GM21526 (cell line): ENCODE measurements around the gene CCDC33.

Experiments
- ATAC-seq: cut with Tn5 transposase; IDR thresholded peaks from one replicate; pipeline ENCODE4 v1.9.1; 2021; ENCODE audit warnings: moderate library complexity; ENCODE audit not compliant: unreplicated experiment, low FRiP score

The CCDC33 gene

GRCh38 chr15:74305687-74306086 is 69.6 kb downstream of the CCDC33 start:
- ATAC-seq: no peak

GRCh38 chr15:74306781-74307217 is 70.7 kb downstream of the CCDC33 start:
- ATAC-seq: no peak

DNA sequence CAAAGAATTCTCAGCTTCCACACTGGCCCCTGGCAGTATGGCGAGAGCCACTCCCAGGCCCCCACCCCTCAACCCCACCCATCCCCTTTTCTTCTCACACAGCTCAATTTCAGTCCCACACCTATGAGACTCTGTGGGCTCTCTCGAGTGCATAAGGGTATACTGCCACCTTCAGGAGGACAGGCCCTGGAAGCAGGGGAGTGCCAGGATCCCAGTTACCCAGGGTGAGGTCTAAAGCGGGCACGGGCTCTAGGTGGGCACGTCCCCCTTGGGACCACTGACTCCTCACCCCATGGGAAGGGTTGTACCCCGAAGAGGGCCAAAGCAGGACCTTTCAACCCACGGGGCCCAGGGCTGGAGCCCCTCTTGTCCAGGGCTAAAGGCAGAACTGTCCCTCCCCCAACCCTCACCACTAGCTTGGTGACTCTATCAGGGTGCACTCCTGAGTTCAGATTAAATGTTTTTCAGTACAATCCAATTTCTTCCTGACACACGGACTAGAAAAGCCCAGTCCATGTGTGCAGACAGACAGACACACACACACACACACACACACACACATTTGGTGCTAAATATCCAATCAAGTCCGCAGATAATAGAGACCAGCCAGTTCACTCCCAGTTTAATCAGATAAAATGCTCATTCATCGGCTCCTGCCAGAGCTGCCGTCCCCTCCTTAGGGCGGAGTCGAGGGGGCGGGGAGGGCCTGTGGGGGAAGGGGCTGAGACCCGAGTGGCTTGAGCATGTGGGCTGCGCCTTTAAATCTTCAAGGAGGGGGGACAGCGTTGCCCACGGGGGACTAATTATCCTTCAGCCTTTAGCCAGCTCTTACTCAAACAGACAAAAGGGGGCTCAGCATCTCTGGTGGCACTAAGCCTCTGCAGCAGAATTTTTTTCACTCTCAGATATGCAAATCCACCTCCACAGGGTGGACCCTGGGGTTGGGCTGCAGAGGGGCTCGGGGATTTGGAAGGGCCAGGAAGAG is 72.0 kb downstream of the CCDC33 start:
- no peak for ATAC-seq

DNA sequence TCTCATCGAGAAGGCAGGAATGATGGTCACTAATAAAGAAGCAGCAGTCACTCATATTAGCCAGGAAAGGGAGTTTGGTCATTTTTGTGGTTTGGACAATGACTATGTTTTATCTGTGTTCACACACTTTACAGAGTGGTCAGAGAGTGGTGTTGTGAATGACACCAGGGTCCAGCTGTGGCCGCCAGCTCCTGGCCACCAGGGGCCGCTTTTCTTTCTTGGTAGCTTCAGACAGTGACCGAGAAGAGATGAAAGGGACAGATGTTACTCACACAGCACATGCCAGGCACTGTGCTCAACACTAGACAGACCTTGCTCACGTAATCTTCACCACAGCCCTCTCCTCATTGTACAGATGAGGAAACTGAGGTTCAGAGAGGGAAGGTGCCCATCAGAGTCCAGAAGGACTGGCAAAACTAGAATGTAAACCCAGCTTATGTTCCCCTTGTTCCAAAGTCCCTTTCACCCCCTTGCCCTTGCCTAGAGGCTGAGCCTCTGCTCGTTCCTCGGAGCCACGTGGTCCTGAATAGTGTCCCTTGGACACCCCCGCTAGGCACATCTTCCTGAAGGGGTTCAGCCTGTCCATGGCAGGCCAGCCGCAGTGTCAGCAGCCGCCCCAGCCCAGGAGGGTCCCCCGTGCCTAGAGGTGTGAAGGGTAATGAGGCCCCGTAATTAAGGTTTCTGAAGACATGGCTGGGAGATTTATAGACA is 75.8 kb downstream of the CCDC33 start:
- ATAC-seq: no peak

GRCh38 chr15:74312445-74313007 is 76.4 kb downstream of the CCDC33 start:
- no peak for ATAC-seq

GRCh38 chr15:74313889-74314288 is 77.8 kb downstream of the CCDC33 start:
- no peak for ATAC-seq

DNA sequence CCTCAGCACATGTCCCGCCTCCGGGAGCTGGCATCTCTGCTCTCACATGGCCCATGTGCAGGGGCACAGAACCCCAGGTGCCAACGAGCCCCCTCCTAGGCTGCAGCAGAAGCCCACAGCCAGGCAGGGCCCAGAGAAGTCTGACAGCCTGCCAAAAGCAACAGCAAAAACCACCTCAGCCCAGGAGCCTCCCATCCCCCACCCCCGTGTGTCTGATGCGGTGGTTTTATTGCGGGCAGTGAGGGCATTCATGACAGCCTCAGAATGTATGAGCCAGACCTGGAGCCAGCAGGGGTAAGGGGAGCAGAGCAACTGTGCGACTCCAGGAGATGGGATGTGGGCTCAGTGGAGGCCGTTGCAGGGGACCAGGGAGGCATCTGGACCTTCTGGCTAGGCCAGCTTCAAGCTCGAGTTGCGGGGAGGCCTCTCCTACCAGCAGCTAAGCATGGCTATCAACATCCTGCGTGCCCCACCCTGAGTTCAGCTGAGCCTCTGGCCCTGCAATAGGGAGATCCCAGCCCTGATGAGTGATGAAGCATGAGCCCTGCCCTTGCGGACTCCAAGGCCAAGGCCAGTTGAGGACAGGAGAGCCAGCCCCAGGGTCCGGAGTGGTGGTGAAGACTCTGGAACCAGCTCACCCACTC is 78.8 kb downstream of the CCDC33 start:
- ATAC-seq: no peak

DNA sequence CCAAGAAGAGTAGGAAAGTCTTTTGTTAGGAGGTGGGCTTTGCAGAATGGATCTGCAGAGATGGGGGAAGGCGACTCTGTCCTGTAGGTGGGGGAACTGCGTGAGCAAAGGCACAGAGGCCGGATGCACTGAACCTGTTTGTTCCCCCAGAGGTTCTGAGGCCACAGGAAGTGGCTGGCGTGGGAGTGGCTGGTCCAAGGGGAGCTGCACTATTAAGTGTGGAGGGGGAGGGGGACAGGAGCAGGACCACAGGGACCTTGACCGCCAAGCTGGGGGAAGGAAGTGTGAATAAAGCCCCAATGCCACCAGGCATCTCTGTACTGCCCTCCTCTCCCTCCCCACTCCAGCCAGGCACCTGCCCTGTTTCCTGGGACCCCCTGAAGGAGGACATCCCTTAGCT is 79.5 kb downstream of the CCDC33 start:
- no peak for ATAC-seq

GRCh38 chr15:74316141-74316540 is 80.0 kb downstream of the CCDC33 start:
- ATAC-seq: no peak

GRCh38 chr15:74317820-74318375 is 81.8 kb downstream of the CCDC33 start:
- no peak for ATAC-seq

DNA sequence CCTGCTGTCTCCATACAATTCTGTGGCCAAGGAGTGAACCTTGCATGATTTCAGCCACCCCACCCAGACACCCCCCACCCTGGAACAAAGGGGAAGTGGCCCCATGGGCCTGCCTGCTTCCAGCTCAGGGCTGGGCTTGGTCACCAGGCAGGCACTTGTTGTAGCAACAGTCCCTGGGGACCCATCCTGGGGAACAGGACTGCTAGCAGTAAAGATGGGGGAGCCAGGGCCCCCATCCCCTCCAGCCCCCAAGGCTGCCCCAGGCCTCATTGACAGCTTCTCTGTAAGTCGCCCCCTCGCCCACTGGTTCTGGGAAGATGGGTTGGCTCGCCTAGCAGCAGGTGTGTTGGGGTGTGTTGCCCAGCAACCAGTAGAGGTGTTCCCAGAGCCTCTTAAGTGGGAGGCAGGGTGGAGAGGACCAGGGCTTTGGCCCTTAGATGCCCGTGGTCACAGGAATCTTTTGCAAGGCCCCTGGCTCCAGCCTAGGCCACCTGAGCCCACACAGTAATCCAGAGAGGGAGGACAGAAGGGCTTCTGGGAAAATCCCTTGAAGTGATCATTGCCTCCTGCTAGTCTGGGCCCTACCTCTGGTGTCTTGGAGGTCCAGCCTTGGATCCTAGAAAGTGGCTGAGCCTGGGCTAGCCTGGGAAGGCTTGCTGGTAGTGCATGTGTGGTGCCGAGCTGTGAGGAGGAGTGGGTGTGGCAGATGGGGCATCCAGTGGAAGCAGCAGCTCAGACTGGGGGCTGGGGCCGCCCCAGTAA is 82.4 kb downstream of the CCDC33 start:
- ATAC-seq: no peak

DNA sequence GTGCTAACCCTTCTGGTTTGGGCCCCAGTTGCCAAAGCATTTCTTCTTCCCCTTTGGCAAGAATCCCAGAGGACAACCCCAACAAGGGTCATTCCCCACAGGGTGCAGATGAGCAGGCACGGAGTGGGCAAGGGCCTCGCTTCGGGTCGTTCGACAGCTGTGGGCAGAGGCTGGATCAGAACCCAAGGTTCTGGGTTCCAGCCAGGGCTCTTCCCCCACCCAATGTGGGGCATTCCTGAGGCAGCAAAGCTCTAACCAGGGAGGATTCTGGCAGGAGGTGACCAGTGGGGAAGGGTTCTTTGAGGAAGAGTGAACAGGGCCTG is 83.0 kb downstream of the CCDC33 start:
- no peak for ATAC-seq

DNA sequence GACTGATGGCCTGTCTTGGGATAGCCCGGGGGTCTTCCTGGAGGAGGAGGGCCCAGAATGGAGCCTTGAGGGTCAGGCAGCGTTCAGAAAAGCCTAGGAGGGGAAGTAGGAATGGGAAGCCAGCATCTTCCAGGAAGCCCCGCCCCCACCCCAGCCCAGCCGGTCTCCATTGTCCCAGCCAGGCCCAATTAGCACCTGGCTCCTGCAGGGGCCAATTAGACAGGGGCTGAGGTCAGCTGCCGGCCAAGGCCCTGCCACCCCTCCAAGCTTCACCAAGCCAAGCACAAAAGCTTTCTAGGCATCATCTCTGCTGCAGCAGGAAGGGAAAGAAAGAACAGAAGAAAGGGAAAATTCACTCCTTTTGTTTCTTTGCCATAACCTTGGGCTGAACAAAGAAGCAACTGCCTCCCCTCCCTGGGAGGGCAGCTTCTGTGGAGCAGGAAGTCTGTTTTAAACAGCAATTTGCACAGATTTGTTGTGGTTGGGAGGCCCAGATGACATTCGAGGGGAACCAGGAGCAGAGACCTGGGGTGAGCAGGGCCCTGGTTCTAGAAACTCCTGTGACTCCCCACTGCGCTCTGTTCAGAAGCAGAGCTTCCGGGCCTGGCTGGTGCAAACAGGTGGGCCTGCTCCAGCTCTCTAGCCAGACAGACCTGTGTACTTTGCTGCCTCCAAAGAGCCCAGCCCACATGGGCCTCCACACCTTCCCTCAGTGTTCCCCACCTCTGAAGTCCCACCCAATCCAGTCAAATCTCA is 83.6 kb downstream of the CCDC33 start:
- no peak for ATAC-seq

DNA sequence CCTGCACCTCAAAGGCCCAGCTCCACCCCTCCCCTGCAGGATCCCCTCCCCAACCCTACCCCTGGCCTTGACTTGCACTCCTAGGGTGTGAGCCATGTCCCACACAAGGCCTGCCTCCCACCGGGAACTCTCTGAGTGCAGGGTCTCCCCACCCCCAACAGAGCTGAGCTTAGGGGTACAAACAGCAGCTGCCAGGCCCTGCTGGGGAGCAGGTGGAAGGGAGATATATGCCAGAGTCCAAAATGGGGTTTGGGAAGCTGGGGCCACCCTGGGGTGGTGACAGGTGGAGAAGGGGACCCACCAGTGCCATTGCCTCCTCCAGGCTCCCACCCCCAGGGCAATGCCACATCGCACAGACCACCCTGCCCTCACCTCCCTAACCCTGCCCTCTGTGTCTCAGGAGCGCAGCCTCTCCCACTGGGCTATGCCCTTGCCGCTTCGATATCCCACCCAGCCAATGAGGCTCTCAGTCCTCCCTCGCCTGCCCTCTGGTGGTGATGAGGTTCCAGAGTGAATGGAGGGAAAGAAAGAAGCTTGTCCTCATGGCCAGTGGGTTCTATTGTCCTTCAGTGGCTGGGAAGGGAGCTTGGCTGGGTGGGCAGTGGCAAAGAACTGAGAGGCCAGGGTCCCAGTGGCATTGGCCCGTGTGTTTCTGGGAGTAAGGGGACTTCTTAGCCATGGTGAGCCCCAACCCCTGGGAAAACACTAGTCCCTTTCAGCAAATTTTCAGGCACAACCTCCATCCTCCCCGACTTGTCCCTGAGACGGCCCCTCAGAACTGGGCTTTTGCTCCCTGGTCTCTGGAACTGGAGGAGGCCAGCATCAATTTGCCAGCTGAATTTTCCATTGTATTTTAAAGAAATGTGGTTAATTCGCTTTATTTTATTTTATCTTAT is 84.5 kb downstream of the CCDC33 start:
- ATAC-seq: no peak

- ATAC-seq: no peak
Measured at GRCh38 chr15:74322558-74323180, 86.5 kb downstream of the CCDC33 start.

- no peak for ATAC-seq
Measured at GRCh38 chr15:74324714-74325113, 88.6 kb downstream of the CCDC33 start.

GRCh38 chr15:74326746-74327145 is 90.6 kb downstream of the CCDC33 start:
- no peak for ATAC-seq

- ATAC-seq: no peak
Measured at GRCh38 chr15:74327756-74328155, 91.6 kb downstream of the CCDC33 start.
